ENCODE data around the gene DNAJB6. TPM values are rescaled to one million over a fixed set of nuclear protein-coding genes. Genes with fewer than 3 reads are reported as not detected.

DNAJB6 gene
- total RNA-seq, 2 donors from 2014 or later, result 116 to 154 TPM

- Histone ChIP-seq H3K4me3 (no peak overlapping the region), H3K4me1 (ENCODE audit: control insufficient read depth in 1 of 2, low read depth in 2 of 2) (no peaks in the 10 kb centered on the region), H3K9me3 (no peaks in the 10 kb centered on the region), H3K27ac (no peak overlapping the region), H3K27me3 (replicated peaks; ENCODE audit: insufficient read depth) (no peaks in the 10 kb centered on the region), H3K36me3 (peaks cover 15% of the 10 kb centered on the region)
- ATAC-seq (ENCODE audit: insufficient number of reproducible peaks, low FRiP score, low read depth), result no peak
- no peak for DNase-seq (ENCODE audit: low spot score)
- TF ChIP-seq CTCF (IDR thresholded peaks at IDR 0.05), result no peak
Measured at GRCh38 chr7:157391036-157391710, 54.4 kb downstream of the DNAJB6 start.

- Histone ChIP-seq H3K4me1 (ENCODE audit: control insufficient read depth in 1 of 2, low read depth in 2 of 2) (peaks cover 4 to 5% of the 10 kb centered on the region in 2 donors), H3K36me3 (peaks cover 15% of the 10 kb centered on the region), H3K4me3 (no peak overlapping the region), H3K27ac (no peak overlapping the region), H3K27me3 (replicated peaks; ENCODE audit: insufficient read depth) (no peaks in the 10 kb centered on the region), H3K9me3 (no peaks in the 10 kb centered on the region)
- TF ChIP-seq CTCF (IDR thresholded peaks at IDR 0.05), result no peak
- ATAC-seq (ENCODE audit: insufficient number of reproducible peaks, low FRiP score, low read depth) (no peak), DNase-seq (ENCODE audit: low spot score) (no peak)
Measured at GRCh38 chr7:157392256-157393037, 55.6 kb downstream of the DNAJB6 start.

- TF ChIP-seq CTCF (IDR thresholded peaks at IDR 0.05), result no peak
- DNase-seq (ENCODE audit: low spot score) (no peak), ATAC-seq (ENCODE audit: insufficient number of reproducible peaks, low FRiP score, low read depth) (no peak)
- Histone ChIP-seq H3K4me3 (no peak overlapping the region), H3K27me3 (replicated peaks; ENCODE audit: insufficient read depth) (no peaks in the 10 kb centered on the region), H3K27ac (no peak overlapping the region), H3K36me3 (peaks cover 15% of the 10 kb centered on the region), H3K9me3 (no peaks in the 10 kb centered on the region), H3K4me1 (ENCODE audit: control insufficient read depth in 1 of 2, low read depth in 2 of 2) (peaks cover 16 to 23% of the 10 kb centered on the region in 2 donors)
Measured at GRCh38 chr7:157394246-157395191, 57.7 kb downstream of the DNAJB6 start.

GRCh38 chr7:157395206-157395605 lies 58.4 kb downstream of the DNAJB6 start:
- no peak for ATAC-seq (ENCODE audit: insufficient number of reproducible peaks, low FRiP score, low read depth)
- Histone ChIP-seq H3K27me3 (replicated peaks; ENCODE audit: insufficient read depth) (no peaks in the 10 kb centered on the region), H3K9me3 (no peaks in the 10 kb centered on the region), H3K27ac (no peak overlapping the region), H3K36me3 (peaks cover 8% of the 10 kb centered on the region), H3K4me3 (no peak overlapping the region), H3K4me1 (ENCODE audit: control insufficient read depth in 1 of 2, low read depth in 2 of 2) (peaks cover 16 to 24% of the 10 kb centered on the region in 2 donors)
- TF ChIP-seq CTCF (IDR thresholded peaks at IDR 0.05), result no peak
- no peak for DNase-seq (ENCODE audit: low spot score)

Data from thoracic aorta (tissue), 2 donors.